ENCODE data around the gene CUBN.
A peak's percentile ranks its signal among the peaks of the same experiment; 100 is the strongest.

CUBN gene

GRCh38 chr10:16811765-16812164 is 317.8 kb downstream of the CUBN start:
- DNase-seq, result no peak

GRCh38 chr10:16811292-16811691 is 318.3 kb downstream of the CUBN start:
- no peak for DNase-seq

GRCh38 chr10:16809074-16809718 is 320.4 kb downstream of the CUBN start:
- peak; percentile 39 for DNase-seq

GRCh38 chr10:16804123-16804522 is 325.5 kb downstream of the CUBN start:
- DNase-seq, result no peak

GRCh38 chr10:16803464-16803863 is 326.1 kb downstream of the CUBN start:
- no peak for DNase-seq

- no peak for DNase-seq
Measured at GRCh38 chr10:16799621-16800020, 330.0 kb downstream of the CUBN start.

GRCh38 chr10:16798571-16798970 is 331.0 kb downstream of the CUBN start:
- no peak for DNase-seq

- no peak for DNase-seq
Measured at GRCh38 chr10:16795410-16796073, 334.1 kb downstream of the CUBN start.

GRCh38 chr10:16794005-16794404 is 335.6 kb downstream of the CUBN start:
- DNase-seq, result no peak

GRCh38 chr10:16792675-16793074 is 336.9 kb downstream of the CUBN start:
- no peak for DNase-seq

- no peak for DNase-seq
Measured at GRCh38 chr10:16789765-16790164, 339.8 kb downstream of the CUBN start.

GRCh38 chr10:16789261-16789660 is 340.4 kb downstream of the CUBN start:
- no peak for DNase-seq

GRCh38 chr10:16788778-16789177 is 340.8 kb downstream of the CUBN start:
- no peak for DNase-seq

- DNase-seq, result no peak
Measured at GRCh38 chr10:16788125-16788524, 341.5 kb downstream of the CUBN start.

- peak; percentile 66 for DNase-seq
Measured at GRCh38 chr10:16787361-16787791, 342.2 kb downstream of the CUBN start.

GRCh38 chr10:16780338-16780880 is 349.2 kb downstream of the CUBN start:
- no peak for DNase-seq

GRCh38 chr10:16779384-16779915 is 350.2 kb downstream of the CUBN start:
- peak; percentile 78 for DNase-seq

GRCh38 chr10:16777473-16778370 is 351.9 kb downstream of the CUBN start:
- no peak for DNase-seq

GRCh38 chr10:16776896-16777295 is 352.7 kb downstream of the CUBN start:
- no peak for DNase-seq
